IPS-20b (cell line): ENCODE results near the gene ATP11B.

Experiments used
- H3K27ac ChIP-seq: one replicate; pipeline ENCODE4 v1.5.1; 2013; ENCODE audit warnings: low read length
- H3K27me3 ChIP-seq: 2 replicates; pipeline ENCODE4 v1.6.1; 2013; ENCODE audit warnings: mild to moderate bottlenecking, low read length, inconsistent platforms; ENCODE audit not compliant: insufficient read depth
- H3K36me3 ChIP-seq: 2 replicates; pipeline ENCODE4 v1.6.1; 2013; ENCODE audit warnings: low read depth, mild to moderate bottlenecking, inconsistent platforms, low read length, moderate library complexity; ENCODE audit not compliant: insufficient read depth
- H3K4me1 ChIP-seq: 2 replicates; pipeline ENCODE4 v1.6.1; 2013; ENCODE audit warnings: mild to moderate bottlenecking, control low read depth, inconsistent platforms, low read length, moderate library complexity; ENCODE audit not compliant: insufficient read depth
- H3K4me3 ChIP-seq: 2 replicates; pipeline ENCODE4 v1.5.1; 2013; ENCODE audit warnings: mild to moderate bottlenecking, low read length, inconsistent platforms
- H3K9ac ChIP-seq: 2 replicates; pipeline ENCODE4 v1.6.1; 2013; ENCODE audit warnings: low read depth, mild to moderate bottlenecking, inconsistent platforms, low read length, moderate library complexity
- H3K9me3 ChIP-seq: 2 replicates; pipeline ENCODE4 v1.6.1; 2013; ENCODE audit warnings: mild to moderate bottlenecking, low read depth, low read length, inconsistent platforms; ENCODE audit not compliant: insufficient read depth

The ATP11B gene

DNA sequence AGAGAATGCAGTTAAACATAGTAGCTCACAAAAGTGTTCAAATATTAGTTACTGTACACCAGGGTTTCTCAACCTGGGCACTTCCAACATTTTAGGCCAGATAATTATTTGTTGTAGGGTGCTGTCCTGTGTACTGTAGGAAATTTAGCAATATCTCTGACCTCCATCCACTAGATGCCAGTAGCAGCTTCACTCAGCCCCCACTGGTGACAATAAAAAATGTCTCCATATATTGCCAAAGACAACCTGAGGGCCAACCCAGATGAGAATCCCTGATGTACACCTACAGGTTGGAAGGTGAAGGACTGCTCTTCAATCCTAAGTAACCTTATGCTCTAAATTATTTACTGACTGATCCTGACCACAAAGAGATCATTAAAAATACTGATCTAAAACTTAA, 154.6 kb downstream of the ATP11B start:
- Histone ChIP-seq H3K9ac (no peak overlapping the region), H3K4me3 (no peak overlapping the region), H3K27ac (no peak overlapping the region), H3K9me3 (no peaks in the 10 kb centered on the region), H3K36me3 (peaks cover 26% of the 10 kb centered on the region; the same call in 1 of the 2 replicates), H3K27me3 (no peaks in the 10 kb centered on the region), H3K4me1 (peaks cover 17% of the 10 kb centered on the region)

DNA sequence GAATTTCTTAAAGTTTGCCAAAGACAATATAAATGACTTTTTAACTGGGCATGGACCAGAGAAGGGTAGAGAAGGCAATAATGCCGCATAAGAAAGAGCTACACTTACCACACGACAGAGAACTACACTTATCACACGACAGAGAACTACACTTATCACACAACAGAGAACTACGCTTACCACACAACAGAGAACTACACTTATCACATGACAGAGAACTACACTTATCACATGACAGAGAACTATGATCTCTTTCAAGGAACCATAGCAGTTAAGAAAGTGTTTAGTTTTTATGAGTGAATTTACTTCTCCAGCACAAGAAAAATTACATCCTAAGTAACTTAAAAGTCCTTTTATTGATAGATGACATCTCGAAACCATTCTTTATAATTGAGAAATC, 155.0 kb downstream of the ATP11B start:
- no peak overlapping the region for H3K9ac ChIP-seq
- no peak overlapping the region for H3K4me3 ChIP-seq
- H3K27me3 ChIP-seq: no peaks in the 10 kb centered on the region
- no peaks in the 10 kb centered on the region for H3K9me3 ChIP-seq
- H3K27ac ChIP-seq: no peak overlapping the region
- peaks cover 30% of the 10 kb centered on the region; the same call in 1 of the 2 replicates for H3K36me3 ChIP-seq
- H3K4me1 ChIP-seq: peaks cover 17% of the 10 kb centered on the region

DNA sequence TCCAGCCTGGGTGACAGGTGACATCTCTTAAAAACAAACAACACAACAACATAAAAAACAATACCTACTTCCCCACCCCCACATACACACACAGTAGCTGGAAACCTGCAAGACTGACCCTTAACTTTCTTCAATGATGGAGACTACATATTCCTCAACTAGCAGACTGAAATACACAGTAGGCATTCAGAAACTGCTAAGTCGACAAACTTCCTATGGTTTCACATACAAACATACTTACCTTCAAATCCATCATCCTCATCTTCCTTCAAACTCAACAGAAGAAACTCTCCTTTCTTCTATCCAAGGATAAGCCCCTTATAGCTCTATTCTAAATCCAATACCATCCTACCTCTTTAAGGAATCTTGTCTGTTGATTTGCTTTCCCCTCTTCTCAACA, 156.4 kb downstream of the ATP11B start:
- Histone ChIP-seq H3K36me3 (peaks cover 28% of the 10 kb centered on the region), H3K27ac (no peak overlapping the region), H3K27me3 (no peaks in the 10 kb centered on the region), H3K4me3 (no peak overlapping the region), H3K9me3 (no peaks in the 10 kb centered on the region), H3K9ac (no peak overlapping the region), H3K4me1 (peaks cover 11% of the 10 kb centered on the region)

DNA sequence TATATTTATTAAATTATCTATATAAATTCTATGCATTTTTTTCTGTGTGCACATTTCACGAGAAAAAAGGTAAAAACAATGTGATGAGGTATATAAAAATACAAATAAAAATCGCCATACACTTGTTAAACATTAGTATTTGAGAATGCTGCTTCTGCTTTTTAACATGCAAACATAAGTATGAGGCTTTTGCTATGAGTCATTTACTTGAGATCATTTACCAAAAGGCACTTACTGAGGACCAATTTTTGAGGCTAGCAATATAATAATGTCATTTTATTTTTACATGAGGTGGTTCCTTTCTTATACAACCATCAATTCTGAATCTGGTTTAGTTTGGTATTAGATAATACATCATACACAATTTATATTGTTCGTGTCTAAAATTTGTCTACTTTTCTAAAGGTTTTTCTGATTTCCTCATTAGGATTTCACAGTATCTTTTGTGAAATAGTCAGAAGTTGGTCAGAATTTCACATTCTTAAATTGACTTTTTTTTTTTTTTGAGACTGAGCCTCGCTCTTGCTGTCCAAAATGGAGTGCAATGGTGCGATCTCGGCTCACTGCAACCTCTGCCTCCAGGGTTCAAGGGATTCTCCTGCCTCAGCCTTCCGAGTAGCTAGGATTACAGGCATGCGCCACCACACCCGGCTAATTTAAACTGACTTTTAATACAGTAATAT, 161.4 kb downstream of the ATP11B start:
- H3K27ac ChIP-seq: no peak overlapping the region
- H3K4me3 ChIP-seq: no peak overlapping the region
- peaks cover 3% of the 10 kb centered on the region; the same call in 1 of the 2 replicates for H3K4me1 ChIP-seq
- no peaks in the 10 kb centered on the region for H3K27me3 ChIP-seq
- no peaks in the 10 kb centered on the region for H3K9me3 ChIP-seq
- H3K9ac ChIP-seq: no peak overlapping the region
- peaks cover 31% of the 10 kb centered on the region for H3K36me3 ChIP-seq

DNA sequence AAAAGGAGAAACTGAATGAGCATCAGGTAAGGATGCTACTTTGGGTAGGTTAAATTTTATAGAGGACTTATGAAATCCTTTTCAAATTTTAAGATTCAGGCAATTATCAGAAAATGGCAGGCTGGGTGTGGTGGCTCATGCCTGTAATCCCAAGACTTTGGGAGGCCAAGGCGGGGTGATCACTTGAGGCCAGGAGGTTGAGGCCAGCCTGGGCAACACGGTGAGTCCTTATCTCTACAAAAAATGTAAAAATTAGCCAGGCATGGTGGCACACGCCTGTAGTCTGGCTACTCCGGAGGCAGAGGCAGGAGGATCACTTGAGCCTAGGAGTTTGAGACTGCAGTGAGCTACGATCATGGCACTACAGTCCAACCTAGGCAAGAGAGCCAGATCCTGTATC, 163.9 kb downstream of the ATP11B start:
- Histone ChIP-seq H3K9ac (no peak overlapping the region), H3K27ac (no peak overlapping the region), H3K4me3 (no peak overlapping the region), H3K27me3 (no peaks in the 10 kb centered on the region), H3K4me1 (peaks cover 10% of the 10 kb centered on the region; the same call in 1 of the 2 replicates), H3K36me3 (peaks cover 41% of the 10 kb centered on the region), H3K9me3 (no peaks in the 10 kb centered on the region)

DNA sequence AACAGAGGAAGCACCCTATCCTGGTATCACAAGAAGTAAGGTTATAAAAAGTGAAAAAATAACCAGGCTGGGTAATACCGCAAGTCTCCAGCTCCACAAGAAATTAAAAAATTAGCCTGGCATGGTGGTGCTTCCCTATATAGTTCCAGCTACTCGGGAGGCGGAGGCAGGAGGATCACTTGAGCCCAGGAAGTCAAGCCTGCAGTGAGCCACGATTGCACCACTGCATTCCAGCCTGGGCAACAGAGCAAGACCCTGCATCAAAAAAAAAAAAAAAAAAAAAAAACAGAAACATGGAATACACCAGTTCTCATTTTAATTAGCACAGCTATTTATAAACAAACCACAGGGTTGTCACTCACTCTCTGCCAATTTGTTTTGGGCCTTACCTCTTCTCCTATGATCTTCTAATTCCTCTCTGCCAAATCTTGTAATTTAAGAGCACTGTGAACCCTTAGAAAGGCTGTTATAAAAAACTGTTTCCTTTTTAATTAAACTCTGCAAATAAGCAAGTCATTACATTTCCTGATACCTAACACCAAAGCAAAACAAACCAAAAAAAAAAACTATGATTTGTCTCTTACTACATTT, 164.5 kb downstream of the ATP11B start:
- H3K4me1 ChIP-seq: peaks cover 10% of the 10 kb centered on the region; the same call in 1 of the 2 replicates
- no peaks in the 10 kb centered on the region for H3K9me3 ChIP-seq
- H3K9ac ChIP-seq: no peak overlapping the region
- no peaks in the 10 kb centered on the region for H3K27me3 ChIP-seq
- H3K4me3 ChIP-seq: no peak overlapping the region
- no peak overlapping the region for H3K27ac ChIP-seq
- peaks cover 41% of the 10 kb centered on the region for H3K36me3 ChIP-seq

DNA sequence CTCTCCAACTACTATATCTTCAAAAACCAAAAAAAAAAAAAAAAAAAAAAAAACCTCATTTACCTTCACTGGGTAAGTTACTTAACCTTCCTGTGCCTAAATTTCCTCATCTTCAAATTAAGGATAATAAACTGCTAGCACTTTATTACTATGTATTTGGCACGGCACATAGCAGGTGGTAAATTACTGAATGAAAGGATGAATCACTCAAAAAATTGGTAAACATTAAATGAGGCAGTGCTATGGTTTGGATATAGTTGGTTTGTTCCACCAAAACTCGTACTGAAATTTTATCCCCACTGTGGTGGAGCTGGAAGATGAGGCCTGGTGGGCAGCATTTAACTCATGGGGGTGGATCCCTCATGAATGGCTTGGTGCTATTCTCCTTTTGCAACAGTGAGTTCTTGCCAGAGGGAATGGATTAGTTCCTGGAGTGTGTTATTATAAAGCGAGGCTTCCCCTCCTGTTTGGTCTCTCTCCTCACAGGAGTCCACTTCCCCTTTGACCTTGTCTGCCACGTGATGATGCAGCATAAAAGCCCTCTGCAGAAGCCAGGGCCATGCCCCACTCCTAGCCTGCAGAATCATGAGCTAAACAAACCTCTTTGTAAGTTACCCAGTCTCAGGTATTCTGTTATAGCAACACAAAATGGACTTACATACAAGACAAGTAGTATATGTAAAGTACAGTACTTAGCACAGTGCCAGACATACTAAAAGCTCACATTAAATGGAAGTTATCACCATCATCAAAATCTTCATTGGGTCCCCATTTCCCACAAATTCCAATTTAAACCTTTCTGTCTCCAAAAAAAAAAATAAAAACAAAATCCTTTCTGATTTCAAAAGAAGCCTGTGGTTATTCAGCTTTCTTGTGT, 166.4 kb downstream of the ATP11B start:
- Histone ChIP-seq H3K4me1 (peaks cover 10% of the 10 kb centered on the region; the same call in 1 of the 2 replicates), H3K27me3 (no peaks in the 10 kb centered on the region), H3K27ac (no peak overlapping the region), H3K36me3 (peaks cover 49% of the 10 kb centered on the region), H3K4me3 (no peak overlapping the region), H3K9ac (no peak overlapping the region), H3K9me3 (no peaks in the 10 kb centered on the region)

DNA sequence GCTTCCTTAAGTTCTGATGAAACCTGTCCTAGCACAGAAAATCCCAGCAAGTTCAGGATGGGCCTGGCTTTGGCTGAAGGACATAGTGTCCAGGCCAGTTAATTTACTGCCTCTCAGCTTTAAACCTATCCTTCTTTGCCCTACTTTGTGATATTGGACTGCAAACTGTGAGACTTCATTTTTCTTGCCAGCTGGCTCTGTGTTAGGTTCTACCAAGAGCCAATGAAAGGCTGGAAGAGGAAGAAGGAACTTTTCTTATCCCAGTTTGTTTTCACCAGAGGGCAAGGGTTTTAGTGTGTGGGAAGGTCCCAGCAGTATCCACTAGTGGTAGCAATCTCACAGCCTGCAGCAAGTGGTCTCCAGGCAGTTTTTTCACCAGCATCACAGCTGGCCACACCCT, 168.9 kb downstream of the ATP11B start:
- Histone ChIP-seq H3K36me3 (peaks cover 39% of the 10 kb centered on the region), H3K27me3 (no peaks in the 10 kb centered on the region), H3K27ac (no peak overlapping the region), H3K9me3 (no peaks in the 10 kb centered on the region), H3K4me3 (no peak overlapping the region), H3K4me1 (peaks cover 10% of the 10 kb centered on the region; the same call in 1 of the 2 replicates), H3K9ac (no peak overlapping the region)

DNA sequence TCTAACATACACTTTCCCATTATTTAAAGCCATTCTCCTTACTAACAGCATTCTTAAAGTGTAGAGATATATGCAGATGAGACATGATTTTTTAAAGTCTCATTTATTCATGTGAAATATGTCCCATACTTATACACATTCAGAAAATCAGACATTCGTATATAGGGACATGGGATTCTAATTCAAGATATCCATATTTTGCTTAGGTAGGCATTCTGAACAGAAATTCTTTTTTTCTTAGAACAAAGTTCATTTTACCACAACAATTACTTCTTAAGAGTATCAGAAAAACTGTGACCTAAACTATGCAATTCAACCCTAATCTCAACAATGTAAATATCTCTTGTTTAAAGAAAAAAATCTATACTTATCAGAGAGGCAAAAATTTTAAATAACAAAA, 170.9 kb downstream of the ATP11B start:
- peaks cover 31% of the 10 kb centered on the region for H3K36me3 ChIP-seq
- no peaks in the 10 kb centered on the region for H3K9me3 ChIP-seq
- H3K27me3 ChIP-seq: no peaks in the 10 kb centered on the region
- H3K9ac ChIP-seq: no peak overlapping the region
- H3K4me1 ChIP-seq: peaks cover 12% of the 10 kb centered on the region
- no peak overlapping the region for H3K4me3 ChIP-seq
- no peak overlapping the region for H3K27ac ChIP-seq

DNA sequence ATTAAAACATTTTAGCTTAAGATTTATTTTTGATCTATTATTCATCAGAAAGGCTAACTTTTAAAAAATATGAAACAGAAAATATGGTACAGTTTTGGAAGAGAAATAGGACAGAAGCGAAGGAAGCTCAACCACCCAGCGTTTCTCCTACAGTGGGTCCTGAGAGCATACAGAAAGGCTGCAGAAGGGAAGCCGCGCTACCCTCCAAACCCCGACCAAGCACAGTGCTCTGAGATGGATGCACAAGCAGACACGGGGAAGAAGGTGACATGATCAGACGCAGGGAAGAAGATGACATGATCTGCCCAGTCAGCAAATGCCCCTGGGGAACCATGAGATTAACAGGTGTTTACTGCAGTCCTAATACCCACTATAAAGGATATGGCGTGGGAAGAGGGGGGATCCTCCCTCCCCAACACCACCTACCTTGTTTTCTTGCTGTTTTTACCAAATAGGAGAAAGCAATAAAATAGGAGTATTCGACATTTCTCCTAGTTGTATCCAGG, 172.6 kb downstream of the ATP11B start:
- peaks cover 28% of the 10 kb centered on the region for H3K36me3 ChIP-seq
- peaks cover 3% of the 10 kb centered on the region for H3K4me1 ChIP-seq
- H3K4me3 ChIP-seq: no peak overlapping the region
- no peaks in the 10 kb centered on the region for H3K9me3 ChIP-seq
- H3K27me3 ChIP-seq: no peaks in the 10 kb centered on the region
- no peak overlapping the region for H3K27ac ChIP-seq
- no peak overlapping the region for H3K9ac ChIP-seq

DNA sequence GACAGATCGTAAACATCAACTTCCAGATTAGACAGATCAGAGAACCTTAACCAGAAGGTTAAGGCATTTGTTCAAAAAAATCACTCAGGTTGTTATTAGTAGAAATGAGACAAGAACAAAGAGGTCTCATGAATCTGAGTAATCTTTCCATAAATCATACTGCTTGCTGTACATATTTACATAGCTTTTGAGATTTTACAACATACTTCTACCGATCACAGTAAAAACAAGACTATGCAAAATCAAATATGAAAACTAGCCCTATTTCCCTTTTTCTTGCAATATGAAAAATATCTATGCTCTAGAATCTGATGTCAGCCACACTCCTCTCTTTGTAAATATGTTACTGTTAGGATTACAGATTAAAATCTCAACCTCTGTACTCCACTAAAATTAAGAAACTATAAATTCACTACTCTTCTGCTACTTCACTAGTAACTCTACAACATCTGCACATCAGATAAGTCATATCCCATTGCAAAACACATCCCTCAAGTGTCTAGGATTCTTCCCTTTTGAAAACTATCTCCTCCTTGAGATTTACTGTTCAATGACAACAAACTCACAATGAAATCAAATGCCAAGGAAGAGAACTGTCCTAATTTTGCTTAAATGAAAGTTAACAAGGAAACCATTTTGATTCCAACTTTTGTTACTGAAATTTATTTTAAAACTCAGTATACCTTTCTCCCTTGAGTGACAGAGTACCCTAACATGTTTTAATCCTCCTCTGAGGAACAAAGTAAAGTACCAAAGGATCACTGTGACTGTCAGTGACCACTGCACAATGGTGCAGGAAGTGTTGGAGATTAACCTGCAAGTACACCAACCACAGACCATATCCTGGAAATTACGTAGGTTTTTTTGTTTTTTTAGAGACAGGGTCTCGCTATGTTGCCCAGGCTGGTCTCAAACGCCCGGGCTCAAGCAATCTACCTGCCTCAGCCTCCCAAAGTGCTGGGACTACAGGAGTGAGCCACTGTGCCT, 174.2 kb downstream of the ATP11B start:
- no peak overlapping the region for H3K4me3 ChIP-seq
- H3K9me3 ChIP-seq: no peaks in the 10 kb centered on the region
- no peak overlapping the region for H3K9ac ChIP-seq
- H3K4me1 ChIP-seq: peaks cover 3% of the 10 kb centered on the region; the same call in 1 of the 2 replicates
- peaks cover 16% of the 10 kb centered on the region; the same call in 1 of the 2 replicates for H3K36me3 ChIP-seq
- H3K27ac ChIP-seq: no peak overlapping the region
- H3K27me3 ChIP-seq: no peaks in the 10 kb centered on the region
